HCT116 (cell line): ENCODE results near the gene ABHD5. TPM values are rescaled to one million over a fixed set of nuclear protein-coding genes. Genes with fewer than 3 reads are reported as not detected.

Experiments used
- ATAC-seq: fragments of 200-7000 bp; cut with Tn5 transposase; 2 replicates; pipeline ENCODE4 v1.9.1; 2020; ENCODE audit warnings: mild to moderate bottlenecking, moderate library complexity
- BruUV-seq: library from RNA; stranded (reverse); fragments of 400-500 nt; replicated peaks from 2 replicates; lab custom pipeline; 2021; lab: Mats Ljungman, UMichigan
- CTCF ChIA-PET: fragments of 300-600 bp; sonication (Branson Sonifier 250); formaldehyde crosslinking; loops from one replicate; lab custom pipeline; 2021; ENCODE audit warnings: antibody characterized with exemption; lab: Charles Lee
- POLR2A ChIA-PET: fragments of 300-600, 350-600 bp; sonication (Branson Sonifier 250); formaldehyde crosslinking; loops from one replicate; lab custom pipeline; 2021; ENCODE audit warnings: antibody characterized with exemption; lab: Charles Lee
- RAD21 ChIA-PET, 2 experiments: fragments of 300-600 bp; sonication (Branson Sonifier 250); formaldehyde crosslinking; loops; one replicate each; lab custom pipeline; 2023; ENCODE audit warnings: low total read pairs in 2 of 2; ENCODE audit not compliant: uncharacterized antibody in 2 of 2, unreplicated experiment in 2 of 2, low non-redundant PET in 1 of 2; lab: Charles Lee
- DNase-seq: peaks from one replicate; pipeline ENCODE4 v3.0.0-alpha.2; 2010; ENCODE audit warnings: low read depth, low spot score
- H2AFZ ChIP-seq: fragments of 200-600 bp; shearing (Covaris generic), sonication (generic); 2 replicates; pipeline ENCODE4 v1.6.1; 2017; ENCODE audit warnings: low read depth, mixed run types, mixed read lengths, antibody characterized with exemption, low read length; ENCODE audit not compliant: poor library complexity, severe bottlenecking
- H3K27ac ChIP-seq: 2 replicates; pipeline ENCODE4 v1.5.1; 2012; ENCODE audit warnings: low read depth, low read length
- H3K27me3 ChIP-seq: fragments of 200-600 bp; sonication (generic); 2 replicates; pipeline ENCODE4 v1.6.1; 2016; ENCODE audit warnings: mixed run types, low read length, mixed read lengths; ENCODE audit not compliant: insufficient read depth
- H3K36me3 ChIP-seq, 2 experiments: fragments of 200-500 bp in 1 of 2; fragments of 200-600 bp in 1 of 2; sonication (Bioruptor generic) in 1 of 2; sonication (generic) in 1 of 2; 2 replicates each; pipeline versions ENCODE4 v1.5.1 to v1.6.1; 2014 to 2016; ENCODE audit warnings: low read length in 2 of 2, inconsistent platforms in 1 of 2, mixed read lengths in 1 of 2, mixed run types in 1 of 2; ENCODE audit not compliant: insufficient read depth in 2 of 2, control insufficient read depth in 1 of 2
- H3K4me1 ChIP-seq, 2 experiments: fragments of 200-600 bp in 1 of 2; sonication (generic) in 1 of 2; 2 replicates each; pipeline versions ENCODE4 v1.5.1 to v1.6.1; 2012 to 2017; ENCODE audit warnings: low read length in 2 of 2, inconsistent platforms in 1 of 2, mild to moderate bottlenecking in 1 of 2, mixed read lengths in 1 of 2, mixed run types in 1 of 2, moderate library complexity in 1 of 2; ENCODE audit not compliant: insufficient read depth in 2 of 2, control insufficient read depth in 1 of 2
- H3K4me2 ChIP-seq: fragments of 200-600 bp; sonication (generic); 2 replicates; pipeline ENCODE4 v1.6.1; 2017; ENCODE audit warnings: mixed run types, low read length, mixed read lengths
- H3K4me3 ChIP-seq, 2 experiments: fragments of 200-600 bp in 1 of 2; sonication (generic) in 1 of 2; replicated peaks in 1 of 2; 2 replicates each; pipeline ENCODE4 v1.5.1; 2011 to 2016; ENCODE audit warnings: low read length in 2 of 2, control low read depth in 1 of 2, low read depth in 1 of 2, mild to moderate bottlenecking in 1 of 2, mixed read lengths in 1 of 2, mixed run types in 1 of 2
- H3K79me2 ChIP-seq: fragments of 200-600 bp; sonication (generic); 2 replicates; pipeline ENCODE4 v1.6.1; 2017; ENCODE audit warnings: mild to moderate bottlenecking, mixed run types, low read length, moderate library complexity, mixed read lengths; ENCODE audit not compliant: insufficient read depth
- H3K9ac ChIP-seq: fragments of 200-600 bp; sonication (generic); 2 replicates; pipeline ENCODE4 v1.6.1; 2016; ENCODE audit warnings: low read length, mixed read lengths
- H3K9me2 ChIP-seq: fragments of 200-600 bp; sonication (generic), shearing (Covaris generic); 2 replicates; pipeline ENCODE4 v1.6.1; 2017; ENCODE audit warnings: mixed run types, mild to moderate bottlenecking, moderate library complexity; ENCODE audit not compliant: insufficient read depth
- H3K9me3 ChIP-seq, 2 experiments: fragments of 200-500 bp in 1 of 2; fragments of 200-600 bp in 1 of 2; sonication (Bioruptor generic) in 1 of 2; sonication (generic) in 1 of 2; 2 replicates each; pipeline ENCODE4 v1.6.1; 2014 to 2017; ENCODE audit warnings: low read length in 2 of 2, mixed read lengths in 2 of 2, inconsistent platforms in 1 of 2, low read depth in 1 of 2, mild to moderate bottlenecking in 1 of 2, mixed run types in 1 of 2, moderate library complexity in 1 of 2; ENCODE audit not compliant: control insufficient read depth in 1 of 2, insufficient read depth in 1 of 2
- H4K20me1 ChIP-seq: fragments of 200-600 bp; sonication (generic), shearing (Covaris generic); 2 replicates; pipeline ENCODE4 v1.6.1; 2017; ENCODE audit warnings: mixed run types, mild to moderate bottlenecking, moderate library complexity; ENCODE audit not compliant: insufficient read depth
- EGR1 ChIP-seq: IDR thresholded peaks from 2 replicates; pipeline ENCODE4 v1.6.1; 2012; ENCODE audit warnings: low read depth
- ELF1 ChIP-seq: IDR thresholded peaks from 2 replicates; pipeline ENCODE4 v1.6.1; 2012; ENCODE audit warnings: low read depth, borderline replicate concordance
- EZH2 ChIP-seq: fragments of 200-600 bp; sonication (generic); IDR thresholded peaks from 2 replicates; pipeline ENCODE4 v1.6.1; 2017; ENCODE audit warnings: antibody characterized with exemption, mixed run types
- EZH2phosphoT487 ChIP-seq: fragments of 200-600 bp; IDR thresholded peaks from 2 replicates; pipeline ENCODE4 v1.6.1; 2018; ENCODE audit warnings: antibody characterized with exemption, borderline replicate concordance
- FOSL1 ChIP-seq: IDR thresholded peaks from 2 replicates; pipeline ENCODE4 v1.6.1; 2012; ENCODE audit warnings: low read depth
- JUND ChIP-seq: IDR thresholded peaks from 2 replicates; pipeline ENCODE4 v1.6.1; 2012
- POLR2A ChIP-seq: IDR thresholded peaks from 2 replicates; pipeline ENCODE4 v1.7.0; 2011; ENCODE audit warnings: borderline replicate concordance; ENCODE audit not compliant: insufficient read depth, insufficient read length; ENCODE audit errors: extremely low read depth
- POLR2AphosphoS5 ChIP-seq: IDR thresholded peaks from 2 replicates; pipeline ENCODE4 v1.6.1; 2011; ENCODE audit warnings: mild to moderate bottlenecking, low read depth, low read length, moderate library complexity
- RAD21 ChIP-seq: IDR thresholded peaks from 2 replicates; pipeline ENCODE4 v1.6.1; 2012; ENCODE audit warnings: low read depth, mild to moderate bottlenecking
- SIN3A ChIP-seq: IDR thresholded peaks from 2 replicates; pipeline ENCODE4 v1.6.1; 2012; ENCODE audit warnings: low read depth
- SP1 ChIP-seq: IDR thresholded peaks from 2 replicates; pipeline ENCODE4 v1.6.1; 2012; ENCODE audit warnings: low read depth
- TCF7L2 ChIP-seq: IDR thresholded peaks from 2 replicates; pipeline ENCODE4 v1.7.0; 2011; ENCODE audit warnings: borderline replicate concordance, inconsistent platforms; ENCODE audit not compliant: insufficient read depth, insufficient read length; ENCODE audit errors: extremely low read depth
- ZFX ChIP-seq: fragments of 450-650 bp; IDR thresholded peaks from 2 replicates; pipeline ENCODE4 v1.6.1; 2017
- ZNF274 ChIP-seq: fragments of 200-500 bp; sonication (Bioruptor generic); IDR thresholded peaks from 2 replicates; pipeline ENCODE4 v1.6.1; 2014; ENCODE audit warnings: mild to moderate bottlenecking, low read depth, low read length, inconsistent platforms
- intact Hi-C: fragments of 100-400 bp; cut with micrococcal nuclease; formaldehyde crosslinking; loops from 2 replicates; pipeline ENCODE4 v1.10.0; 2022
- total RNA-seq: library from RNA; stranded (reverse); gene quantifications from one replicate; pipeline ENCODE4 v1.2.1, GENCODE V29; 2021; ENCODE audit not compliant: unreplicated experiment
- TF ChIP-seq, protein P1 (sequence below): IDR thresholded peaks from 2 replicates; pipeline ENCODE4 v1.6.1; 2012; ENCODE audit warnings: low read depth
- TF ChIP-seq, protein P2 (sequence below): IDR thresholded peaks from 2 replicates; pipeline ENCODE4 v1.6.1; 2012
- TF ChIP-seq, protein P3 (sequence below): IDR thresholded peaks from 2 replicates; pipeline ENCODE4 v1.6.1; 2011; ENCODE audit warnings: mild to moderate bottlenecking, low read length, moderate library complexity; ENCODE audit not compliant: insufficient replicate concordance; ENCODE audit errors: extremely low read depth

Gene ABHD5
- total RNA-seq, 1 experiment from 2014 or later = 18.5 TPM

DNA sequence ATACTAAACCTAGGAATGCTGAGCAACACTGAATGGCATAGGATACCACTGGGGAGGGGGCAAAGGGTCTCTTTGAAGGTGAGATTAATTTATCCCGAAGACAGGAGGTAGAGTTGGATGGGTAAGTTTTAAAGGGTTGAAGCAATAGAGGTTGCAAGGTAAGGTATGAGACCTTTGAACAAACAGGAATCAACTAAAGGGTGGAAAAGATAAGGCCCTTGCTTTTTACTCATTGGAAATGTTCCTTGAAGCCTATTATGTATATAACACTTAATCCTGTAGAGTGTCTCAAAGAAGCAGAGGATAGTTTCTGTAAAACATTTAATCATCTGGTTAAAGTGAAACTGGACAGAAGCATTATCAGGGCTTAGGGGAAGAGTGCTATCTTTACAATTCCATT is 5.7 kb downstream of the ABHD5 start:
- no peak for DNase-seq
- H3K9me3 ChIP-seq = no peaks in the 10 kb centered on the region
- H3K27ac ChIP-seq = no peak overlapping the region
- H3K79me2 ChIP-seq = peaks cover 75% of the 10 kb centered on the region
- CTCF ChIA-PET = interaction anchor here (0.9 kb wide), 1 partner anchor 502 kb away, joined by 3 read pairs; no protein-coding TSS in a partner anchor
- H3K27me3 ChIP-seq = no peaks in the 10 kb centered on the region
- no peak for TF ChIP-seq TCF7L2
- TF ChIP-seq POLR2AphosphoS5 = no peak
- no peak for TF ChIP-seq SP1
- TF ChIP-seq, all 23 proteins: peak for 0
- intact Hi-C loops = no loop called here
- H3K36me3 ChIP-seq = no peaks in the 10 kb centered on the region; a peak in 1 of 4 replicates
- no peak for ATAC-seq
- no peak overlapping the region for H3K4me3 ChIP-seq
- peaks cover 8 to 12% of the 10 kb centered on the region in 2 experiments; a peak in 1 of 4 replicates for H3K4me1 ChIP-seq
- no peak overlapping the region for H3K9ac ChIP-seq
- no TSS peak for BruUV-seq
- POLR2A ChIA-PET = no interaction called here
- RAD21 ChIA-PET = no interaction called here
- H2AFZ ChIP-seq = no peak overlapping the region
- no peaks in the 10 kb centered on the region for H4K20me1 ChIP-seq
- no peak overlapping the region for H3K4me2 ChIP-seq
- no peaks in the 10 kb centered on the region for H3K9me2 ChIP-seq

DNA sequence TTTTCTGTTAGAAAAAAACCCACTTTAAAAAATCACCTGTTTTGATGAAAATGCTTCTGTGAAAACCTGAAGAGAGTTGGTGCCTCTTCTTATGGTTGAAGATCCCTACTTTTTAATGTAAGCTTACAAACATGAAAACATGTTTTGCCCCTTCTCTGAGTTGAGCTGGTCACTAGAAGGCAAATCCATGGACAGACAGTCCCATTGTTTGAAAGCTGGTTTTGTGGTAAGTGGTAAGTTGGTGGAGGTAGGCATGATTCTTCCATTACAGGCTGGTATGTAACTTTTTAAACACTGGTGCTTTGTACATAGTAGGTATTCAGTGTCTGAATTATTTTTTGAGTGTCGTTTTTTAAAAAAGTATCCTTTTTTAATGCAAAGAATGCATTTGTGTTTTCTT is 6.1 kb downstream of the ABHD5 start:
- no TSS peak for BruUV-seq
- H4K20me1 ChIP-seq = no peaks in the 10 kb centered on the region
- no peak overlapping the region for H3K4me3 ChIP-seq
- peaks cover 7 to 9% of the 10 kb centered on the region in 2 experiments; a peak in 1 of 4 replicates for H3K4me1 ChIP-seq
- H3K9me2 ChIP-seq = no peaks in the 10 kb centered on the region
- no peak overlapping the region for H3K9ac ChIP-seq
- ChIA-PET POLR2A (no interaction called here), RAD21 (no interaction called here), CTCF (interaction anchor here (0.9 kb wide), 1 partner anchor 502 kb away, joined by 3 read pairs; no protein-coding TSS in a partner anchor)
- no peak for ATAC-seq
- DNase-seq = no peak
- no peak overlapping the region for H3K27ac ChIP-seq
- peaks cover 71% of the 10 kb centered on the region for H3K79me2 ChIP-seq
- H3K4me2 ChIP-seq = no peak overlapping the region
- no peaks in the 10 kb centered on the region for H3K9me3 ChIP-seq
- H3K36me3 ChIP-seq = no peaks in the 10 kb centered on the region; a peak in 1 of 4 replicates
- intact Hi-C loops = no loop called here
- no peak overlapping the region for H2AFZ ChIP-seq
- no peaks in the 10 kb centered on the region for H3K27me3 ChIP-seq
- TF ChIP-seq, protein P1, sequence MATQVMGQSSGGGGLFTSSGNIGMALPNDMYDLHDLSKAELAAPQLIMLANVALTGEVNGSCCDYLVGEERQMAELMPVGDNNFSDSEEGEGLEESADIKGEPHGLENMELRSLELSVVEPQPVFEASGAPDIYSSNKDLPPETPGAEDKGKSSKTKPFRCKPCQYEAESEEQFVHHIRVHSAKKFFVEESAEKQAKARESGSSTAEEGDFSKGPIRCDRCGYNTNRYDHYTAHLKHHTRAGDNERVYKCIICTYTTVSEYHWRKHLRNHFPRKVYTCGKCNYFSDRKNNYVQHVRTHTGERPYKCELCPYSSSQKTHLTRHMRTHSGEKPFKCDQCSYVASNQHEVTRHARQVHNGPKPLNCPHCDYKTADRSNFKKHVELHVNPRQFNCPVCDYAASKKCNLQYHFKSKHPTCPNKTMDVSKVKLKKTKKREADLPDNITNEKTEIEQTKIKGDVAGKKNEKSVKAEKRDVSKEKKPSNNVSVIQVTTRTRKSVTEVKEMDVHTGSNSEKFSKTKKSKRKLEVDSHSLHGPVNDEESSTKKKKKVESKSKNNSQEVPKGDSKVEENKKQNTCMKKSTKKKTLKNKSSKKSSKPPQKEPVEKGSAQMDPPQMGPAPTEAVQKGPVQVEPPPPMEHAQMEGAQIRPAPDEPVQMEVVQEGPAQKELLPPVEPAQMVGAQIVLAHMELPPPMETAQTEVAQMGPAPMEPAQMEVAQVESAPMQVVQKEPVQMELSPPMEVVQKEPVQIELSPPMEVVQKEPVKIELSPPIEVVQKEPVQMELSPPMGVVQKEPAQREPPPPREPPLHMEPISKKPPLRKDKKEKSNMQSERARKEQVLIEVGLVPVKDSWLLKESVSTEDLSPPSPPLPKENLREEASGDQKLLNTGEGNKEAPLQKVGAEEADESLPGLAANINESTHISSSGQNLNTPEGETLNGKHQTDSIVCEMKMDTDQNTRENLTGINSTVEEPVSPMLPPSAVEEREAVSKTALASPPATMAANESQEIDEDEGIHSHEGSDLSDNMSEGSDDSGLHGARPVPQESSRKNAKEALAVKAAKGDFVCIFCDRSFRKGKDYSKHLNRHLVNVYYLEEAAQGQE = no peak
- TF ChIP-seq EZH2 (no peak), ZNF274 (no peak), EZH2phosphoT487 (no peak), SIN3A (no peak), TCF7L2 (no peak), ZFX (no peak), JUND (no peak), FOSL1 (no peak), RAD21 (no peak), POLR2A (no peak), ELF1 (no peak), EGR1 (no peak)
- TF ChIP-seq, protein P2, sequence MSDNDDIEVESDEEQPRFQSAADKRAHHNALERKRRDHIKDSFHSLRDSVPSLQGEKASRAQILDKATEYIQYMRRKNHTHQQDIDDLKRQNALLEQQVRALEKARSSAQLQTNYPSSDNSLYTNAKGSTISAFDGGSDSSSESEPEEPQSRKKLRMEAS = no peak
- TF ChIP-seq, protein P3, sequence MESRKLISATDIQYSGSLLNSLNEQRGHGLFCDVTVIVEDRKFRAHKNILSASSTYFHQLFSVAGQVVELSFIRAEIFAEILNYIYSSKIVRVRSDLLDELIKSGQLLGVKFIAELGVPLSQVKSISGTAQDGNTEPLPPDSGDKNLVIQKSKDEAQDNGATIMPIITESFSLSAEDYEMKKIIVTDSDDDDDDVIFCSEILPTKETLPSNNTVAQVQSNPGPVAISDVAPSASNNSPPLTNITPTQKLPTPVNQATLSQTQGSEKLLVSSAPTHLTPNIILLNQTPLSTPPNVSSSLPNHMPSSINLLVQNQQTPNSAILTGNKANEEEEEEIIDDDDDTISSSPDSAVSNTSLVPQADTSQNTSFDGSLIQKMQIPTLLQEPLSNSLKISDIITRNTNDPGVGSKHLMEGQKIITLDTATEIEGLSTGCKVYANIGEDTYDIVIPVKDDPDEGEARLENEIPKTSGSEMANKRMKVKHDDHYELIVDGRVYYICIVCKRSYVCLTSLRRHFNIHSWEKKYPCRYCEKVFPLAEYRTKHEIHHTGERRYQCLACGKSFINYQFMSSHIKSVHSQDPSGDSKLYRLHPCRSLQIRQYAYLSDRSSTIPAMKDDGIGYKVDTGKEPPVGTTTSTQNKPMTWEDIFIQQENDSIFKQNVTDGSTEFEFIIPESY = no peak
